Measurements from ENCODE around the gene CHST9. TPM values are rescaled to one million over a fixed set of nuclear protein-coding genes. Genes with fewer than 3 reads are reported as not detected.
"Not testable (repeated sequence)": the region's sequence is repeated elsewhere in the genome, so short reads cannot be mapped to it uniquely, and the experiment has no call there.

CHST9 gene
- total RNA-seq, 1 donor from 2014 or later, result 38.9 TPM

DNA sequence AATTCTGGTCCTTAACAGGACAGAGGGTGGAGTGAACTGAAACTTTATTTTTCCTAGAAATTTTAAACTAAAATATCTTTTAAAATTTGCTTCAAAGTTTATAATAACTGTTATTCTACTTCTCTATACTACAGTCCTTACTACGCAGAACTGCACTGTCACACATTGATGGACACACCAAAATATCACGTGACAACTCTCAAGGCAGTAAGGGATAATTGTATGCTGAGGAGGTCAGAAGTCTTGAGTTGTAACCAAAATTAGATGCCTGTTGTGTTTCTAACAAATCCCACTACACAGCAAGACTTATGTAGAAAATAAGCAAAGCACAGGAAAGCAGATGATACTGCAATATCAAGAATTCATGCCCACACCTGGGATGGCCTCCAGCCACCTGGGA, 76.3 kb downstream of the CHST9 start:
- Mint-ChIP-seq H3K4me3 (ENCODE audit: low read depth) (no peak overlapping the region), H3K4me1 (ENCODE audit: low read depth) (peaks cover 6% of the 10 kb centered on the region), H3K36me3 (ENCODE audit: insufficient read depth) (peaks cover 16% of the 10 kb centered on the region), H3K9me3 (ENCODE audit: low read depth) (peaks cover 6% of the 10 kb centered on the region), H3K27me3 (no peaks in the 10 kb centered on the region), H3K27ac (no peak overlapping the region)
- TF ChIP-seq, protein P1, sequence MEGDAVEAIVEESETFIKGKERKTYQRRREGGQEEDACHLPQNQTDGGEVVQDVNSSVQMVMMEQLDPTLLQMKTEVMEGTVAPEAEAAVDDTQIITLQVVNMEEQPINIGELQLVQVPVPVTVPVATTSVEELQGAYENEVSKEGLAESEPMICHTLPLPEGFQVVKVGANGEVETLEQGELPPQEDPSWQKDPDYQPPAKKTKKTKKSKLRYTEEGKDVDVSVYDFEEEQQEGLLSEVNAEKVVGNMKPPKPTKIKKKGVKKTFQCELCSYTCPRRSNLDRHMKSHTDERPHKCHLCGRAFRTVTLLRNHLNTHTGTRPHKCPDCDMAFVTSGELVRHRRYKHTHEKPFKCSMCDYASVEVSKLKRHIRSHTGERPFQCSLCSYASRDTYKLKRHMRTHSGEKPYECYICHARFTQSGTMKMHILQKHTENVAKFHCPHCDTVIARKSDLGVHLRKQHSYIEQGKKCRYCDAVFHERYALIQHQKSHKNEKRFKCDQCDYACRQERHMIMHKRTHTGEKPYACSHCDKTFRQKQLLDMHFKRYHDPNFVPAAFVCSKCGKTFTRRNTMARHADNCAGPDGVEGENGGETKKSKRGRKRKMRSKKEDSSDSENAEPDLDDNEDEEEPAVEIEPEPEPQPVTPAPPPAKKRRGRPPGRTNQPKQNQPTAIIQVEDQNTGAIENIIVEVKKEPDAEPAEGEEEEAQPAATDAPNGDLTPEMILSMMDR (IDR thresholded peaks at IDR 0.05; ENCODE audit: unreplicated experiment), result no peak
- DNase-seq (ENCODE audit: low spot score, unreplicated experiment), result no peak

GRCh38 chr18:27104743-27105142, 80.4 kb downstream of the CHST9 start:
- Mint-ChIP-seq H3K9me3 (ENCODE audit: low read depth) (peaks cover 7% of the 10 kb centered on the region), H3K4me1 (ENCODE audit: low read depth) (peaks cover 6% of the 10 kb centered on the region)

GRCh38 chr18:27094621-27095020, 90.5 kb downstream of the CHST9 start:
- H3K4me3 Mint-ChIP-seq (ENCODE audit: low read depth), result no peak overlapping the region
- TF ChIP-seq, protein P1 (IDR thresholded peaks at IDR 0.05; ENCODE audit: unreplicated experiment), result no peak
- H3K4me1 Mint-ChIP-seq (ENCODE audit: low read depth), result no peaks in the 10 kb centered on the region
- H3K36me3 Mint-ChIP-seq (ENCODE audit: insufficient read depth), result peaks cover 63% of the 10 kb centered on the region
- peaks cover 57% of the 10 kb centered on the region for H3K9me3 Mint-ChIP-seq (ENCODE audit: low read depth)
- no peaks in the 10 kb centered on the region for H3K27me3 Mint-ChIP-seq
- no peak overlapping the region for H3K27ac Mint-ChIP-seq
- no peak for DNase-seq (ENCODE audit: low spot score, unreplicated experiment)

More at GRCh38 chr18:27104743-27105142, 80.4 kb downstream of the CHST9 start:
- TF ChIP-seq, protein P1 (IDR thresholded peaks at IDR 0.05; ENCODE audit: unreplicated experiment), result no peak
- H3K27ac Mint-ChIP-seq, result no peak overlapping the region
- DNase-seq (ENCODE audit: low spot score, unreplicated experiment), result no peak
- no peak overlapping the region for H3K4me3 Mint-ChIP-seq (ENCODE audit: low read depth)
- H3K27me3 Mint-ChIP-seq, result no peaks in the 10 kb centered on the region
- peaks cover 15% of the 10 kb centered on the region for H3K36me3 Mint-ChIP-seq (ENCODE audit: insufficient read depth)

DNA sequence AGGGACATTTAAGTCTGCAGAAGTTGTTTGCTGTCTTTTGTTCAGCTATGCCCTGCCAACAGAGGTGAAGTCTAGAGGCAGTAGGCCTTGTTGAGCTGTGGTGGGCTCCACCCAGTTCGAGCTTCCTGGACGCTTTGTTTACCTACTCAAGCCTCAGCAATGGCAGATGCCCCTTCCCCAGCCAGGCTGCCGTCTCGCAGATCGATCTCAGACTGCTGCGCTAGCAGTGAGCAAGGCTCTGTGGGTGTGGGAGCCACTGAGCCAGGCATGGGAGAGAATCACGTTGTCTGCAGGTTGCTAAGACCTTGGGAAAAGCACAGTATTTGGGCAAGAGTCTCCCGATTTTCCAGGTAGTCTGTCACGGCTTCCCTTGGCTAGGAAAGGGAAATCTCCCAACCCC, 91.8 kb downstream of the CHST9 start:
- DNase-seq (ENCODE audit: low spot score, unreplicated experiment); H3K4me3 Mint-ChIP-seq (ENCODE audit: low read depth); H3K27me3 Mint-ChIP-seq; H3K27ac Mint-ChIP-seq; H3K4me1 Mint-ChIP-seq (ENCODE audit: low read depth): not testable (repeated sequence)
- H3K36me3 Mint-ChIP-seq (ENCODE audit: insufficient read depth), result peaks cover 53% of the 10 kb centered on the region
- peaks cover 44% of the 10 kb centered on the region for H3K9me3 Mint-ChIP-seq (ENCODE audit: low read depth)

GRCh38 chr18:27081701-27082100, 103.4 kb downstream of the CHST9 start:
- H3K27ac Mint-ChIP-seq, result peak overlapping the region; percentile 49

DNA sequence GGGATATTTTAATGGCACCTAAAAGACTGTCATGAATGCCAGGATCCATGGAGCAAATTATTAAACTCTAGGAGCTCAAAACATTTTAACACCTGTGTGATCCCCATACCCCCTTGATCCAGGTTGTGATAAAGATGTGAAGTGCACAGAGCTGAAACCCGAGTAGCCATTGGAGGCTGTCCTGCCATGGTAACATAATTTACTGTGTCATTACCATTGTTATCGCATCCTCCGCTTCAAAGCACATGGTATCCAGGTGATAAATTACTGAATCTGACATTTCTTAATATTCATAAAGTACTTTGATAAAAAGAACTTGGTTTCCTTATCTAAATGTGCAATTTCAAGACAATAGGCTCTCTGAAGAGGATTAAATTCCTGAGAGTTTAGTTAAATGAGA, 109.3 kb downstream of the CHST9 start:
- Mint-ChIP-seq H3K27ac (no peak overlapping the region), H3K27me3 (no peaks in the 10 kb centered on the region), H3K4me1 (ENCODE audit: low read depth) (peaks cover 8% of the 10 kb centered on the region), H3K9me3 (ENCODE audit: low read depth) (no peaks in the 10 kb centered on the region), H3K36me3 (ENCODE audit: insufficient read depth) (peaks cover 11% of the 10 kb centered on the region), H3K4me3 (ENCODE audit: low read depth) (no peak overlapping the region)
- no peak for DNase-seq (ENCODE audit: low spot score, unreplicated experiment)
- TF ChIP-seq, protein P1 (IDR thresholded peaks at IDR 0.05; ENCODE audit: unreplicated experiment), result no peak

More at GRCh38 chr18:27081701-27082100, 103.4 kb downstream of the CHST9 start:
- Mint-ChIP-seq H3K9me3 (ENCODE audit: low read depth) (peaks cover 11% of the 10 kb centered on the region), H3K4me3 (ENCODE audit: low read depth) (no peak overlapping the region), H3K36me3 (ENCODE audit: insufficient read depth) (peaks cover 21% of the 10 kb centered on the region), H3K27me3 (no peaks in the 10 kb centered on the region), H3K4me1 (ENCODE audit: low read depth) (peaks cover 14% of the 10 kb centered on the region)
- no peak for DNase-seq (ENCODE audit: low spot score, unreplicated experiment)
- TF ChIP-seq, protein P1 (IDR thresholded peaks at IDR 0.05; ENCODE audit: unreplicated experiment), result no peak
